Activated gamma-delta T cell (primary cell): ENCODE results near the gene SNAI3.
A peak's percentile ranks its signal among the peaks of the same experiment; 100 is the strongest.

Source experiments
- DNase-seq: peaks from one replicate; lab custom pipeline; 2025; lab: John Stamatoyannopoulos, UW

SNAI3 gene

DNA sequence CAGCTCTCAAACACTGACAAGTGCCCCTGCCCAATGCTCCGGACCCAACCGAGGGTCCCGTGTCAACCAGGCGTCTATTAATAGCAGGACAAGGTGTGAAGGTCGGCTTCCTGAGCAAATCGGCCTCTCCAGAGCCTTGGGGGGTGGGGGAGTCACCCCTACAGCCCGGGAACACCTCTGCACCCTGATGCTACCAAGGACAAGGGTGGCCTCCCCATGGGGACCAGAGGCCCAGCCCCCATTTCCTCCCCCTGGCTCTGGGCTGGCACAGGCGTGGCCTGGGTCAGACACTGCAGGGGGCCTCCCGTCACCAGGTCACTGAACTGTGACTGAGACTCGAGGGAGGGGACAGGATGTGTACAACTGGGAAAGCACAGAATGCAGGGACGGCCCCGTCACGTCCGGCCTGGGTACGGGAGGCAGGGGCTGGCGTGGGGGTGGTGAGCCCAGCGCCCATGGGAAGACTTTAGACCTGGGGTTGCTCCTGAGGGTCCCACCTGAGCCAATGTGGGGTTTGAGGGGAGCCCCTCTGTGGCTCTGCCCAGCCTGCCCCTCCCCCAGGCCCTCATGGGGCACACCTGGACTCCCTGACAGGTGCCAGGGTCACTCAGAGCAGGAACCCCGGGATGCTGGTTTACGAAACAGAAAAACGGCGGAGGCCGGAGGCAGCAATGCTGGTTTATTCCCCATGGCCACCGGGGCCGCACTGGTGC is 34.9 kb downstream of the SNAI3 start:
- DNase-seq: peak; percentile 57

DNA sequence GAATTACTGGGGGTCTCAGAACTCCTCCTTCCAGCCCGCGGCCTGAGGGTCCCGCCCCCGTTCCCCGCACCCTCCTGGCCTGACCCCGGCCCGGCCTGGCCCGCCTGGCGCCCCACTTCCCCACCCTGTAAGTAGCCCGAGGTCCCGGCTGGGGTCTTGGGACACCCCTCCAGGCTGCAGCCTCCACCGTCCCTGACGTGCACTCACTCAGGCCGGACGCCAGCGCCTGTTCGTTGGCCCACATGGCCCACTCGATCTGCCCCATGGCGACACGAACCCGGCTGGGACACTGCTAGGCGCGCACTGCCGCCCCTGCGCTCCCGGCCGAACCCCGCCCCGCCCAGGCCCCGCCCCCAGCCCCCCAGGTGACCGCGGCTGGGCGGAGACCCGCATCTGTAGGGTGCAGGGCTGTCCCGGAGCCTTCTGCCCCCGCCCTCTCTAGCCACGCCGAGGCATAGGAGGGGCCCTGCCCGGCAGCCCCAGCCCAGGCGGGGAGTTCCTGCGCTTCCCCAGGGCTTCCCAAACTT is 35.5 kb downstream of the SNAI3 start, which contains the start of gene CYBA:
CYBA (minus strand) TSS at position 305 of the 527 bp plus-strand sequence; CDS start at position 265, 40 bp downstream.
- peak; percentile 79 for DNase-seq

DNA sequence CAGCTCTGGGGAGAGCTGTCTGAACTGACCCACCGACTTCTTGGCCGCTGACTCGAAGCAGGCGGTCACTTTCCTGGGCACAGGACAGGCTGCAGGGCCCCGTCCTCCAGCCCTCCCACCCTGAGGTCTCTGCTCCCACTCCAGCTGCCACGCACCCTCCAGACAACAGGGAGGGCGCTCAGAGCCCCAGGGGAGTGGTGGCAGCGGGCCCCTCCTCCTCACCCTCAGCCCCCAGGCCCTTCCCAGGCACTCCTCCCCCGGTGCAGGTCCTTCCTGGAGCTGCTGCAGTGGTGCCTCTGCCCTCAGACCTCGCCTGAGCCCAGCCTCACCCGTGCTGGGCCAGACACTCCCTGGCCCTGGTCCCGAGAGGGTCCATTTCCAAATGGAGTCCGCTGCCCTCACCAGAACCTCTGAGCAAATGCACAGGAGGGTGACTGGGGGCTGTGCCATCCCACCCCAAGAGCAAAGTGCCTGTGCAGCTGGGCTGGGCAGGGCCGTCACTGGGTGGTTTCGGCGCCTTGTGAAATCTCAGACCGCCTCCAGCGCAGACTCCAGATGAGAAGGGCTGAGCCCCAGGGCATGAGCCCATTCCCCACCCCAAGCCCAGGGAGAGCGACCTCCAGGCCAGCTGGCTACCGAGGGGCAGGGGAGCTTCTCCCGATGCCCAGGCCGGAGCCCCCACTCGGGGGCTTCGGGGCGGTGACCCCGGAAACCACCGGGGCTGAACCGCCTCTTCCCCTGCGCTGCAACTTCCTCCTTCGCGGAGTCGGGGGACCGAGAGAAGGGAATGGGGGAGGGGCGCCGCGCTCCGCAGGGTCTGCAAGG is 36.2 kb downstream of the SNAI3 start:
- DNase-seq: no peak

DNA sequence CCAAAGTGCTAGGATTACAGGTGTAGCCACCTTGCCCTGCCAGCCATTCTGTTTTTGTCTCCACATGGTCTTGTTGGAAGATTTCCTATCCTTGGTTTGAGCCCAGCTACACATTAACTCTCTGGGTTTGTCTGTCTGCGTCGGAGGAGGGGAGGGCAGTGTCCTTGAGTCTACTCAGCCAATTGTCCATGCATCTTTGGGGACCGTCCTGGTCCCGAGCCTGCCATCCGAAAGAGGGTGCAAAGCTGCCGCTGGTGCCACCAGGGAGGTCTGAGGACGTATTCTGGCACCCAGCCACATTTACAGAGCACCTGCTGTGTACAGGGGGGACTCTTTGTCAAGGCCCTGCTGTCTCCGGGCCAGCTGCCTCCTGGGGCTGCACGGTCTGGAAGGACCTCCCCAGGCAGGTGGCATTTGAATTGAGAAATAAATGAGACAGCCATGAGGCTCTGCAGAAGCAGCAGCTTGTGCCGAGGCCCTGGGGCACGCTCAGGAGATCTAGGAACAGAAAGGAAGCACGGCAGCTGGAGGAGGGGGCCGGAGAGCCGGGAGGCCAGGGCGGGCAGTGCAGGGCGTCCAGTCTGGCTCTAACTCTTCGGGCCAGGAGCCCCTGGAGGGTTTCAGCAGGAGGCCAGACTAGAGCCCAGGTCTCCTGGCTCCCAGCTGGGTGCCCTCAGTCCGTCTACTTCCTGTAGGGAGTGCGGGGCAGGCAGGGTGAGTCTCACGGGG is 36.9 kb downstream of the SNAI3 start:
- no peak for DNase-seq

DNA sequence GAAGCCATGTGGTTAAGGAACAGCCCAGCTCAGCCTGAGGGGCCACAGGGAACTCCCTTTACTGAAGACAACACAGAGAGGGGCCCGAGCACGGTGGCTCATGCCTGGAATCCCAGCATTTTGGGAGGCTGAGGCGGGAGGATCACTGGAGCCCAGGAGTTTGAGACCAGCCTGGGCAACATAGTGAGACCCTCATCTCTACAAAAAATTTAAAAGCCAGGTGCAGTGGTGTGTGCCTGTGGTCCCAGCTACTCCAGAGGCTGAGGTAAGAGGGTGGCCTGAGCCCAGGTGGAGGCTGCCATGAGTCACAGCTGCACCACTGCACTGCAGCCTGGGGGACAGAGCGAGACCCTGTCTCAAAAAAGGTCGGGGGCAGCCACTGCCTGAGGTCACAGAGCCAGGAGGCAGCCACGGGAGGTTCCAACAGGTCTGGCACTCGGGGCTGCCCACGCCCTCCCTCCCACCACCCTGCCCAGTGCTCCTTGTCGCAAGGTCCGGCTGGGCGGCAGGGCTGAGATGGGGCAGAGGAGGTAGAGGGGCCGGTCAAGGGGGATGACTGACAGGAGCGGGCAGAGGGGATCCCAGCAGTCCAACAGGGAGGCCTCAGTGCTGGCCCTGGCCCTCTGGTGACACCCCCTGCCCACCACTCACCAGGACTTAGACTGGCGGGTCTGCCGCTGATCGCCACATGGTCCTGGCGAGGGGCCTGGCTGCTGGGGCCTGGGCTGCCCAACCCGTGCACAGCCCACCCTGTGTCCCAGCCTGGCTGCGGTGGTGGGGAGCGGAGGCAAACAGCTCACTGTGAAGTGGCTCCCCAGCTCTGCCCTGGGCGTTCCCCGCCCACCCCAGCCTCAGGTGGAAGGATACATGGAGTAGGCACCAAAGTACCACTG is 38.9 kb downstream of the SNAI3 start:
- no peak for DNase-seq

DNA sequence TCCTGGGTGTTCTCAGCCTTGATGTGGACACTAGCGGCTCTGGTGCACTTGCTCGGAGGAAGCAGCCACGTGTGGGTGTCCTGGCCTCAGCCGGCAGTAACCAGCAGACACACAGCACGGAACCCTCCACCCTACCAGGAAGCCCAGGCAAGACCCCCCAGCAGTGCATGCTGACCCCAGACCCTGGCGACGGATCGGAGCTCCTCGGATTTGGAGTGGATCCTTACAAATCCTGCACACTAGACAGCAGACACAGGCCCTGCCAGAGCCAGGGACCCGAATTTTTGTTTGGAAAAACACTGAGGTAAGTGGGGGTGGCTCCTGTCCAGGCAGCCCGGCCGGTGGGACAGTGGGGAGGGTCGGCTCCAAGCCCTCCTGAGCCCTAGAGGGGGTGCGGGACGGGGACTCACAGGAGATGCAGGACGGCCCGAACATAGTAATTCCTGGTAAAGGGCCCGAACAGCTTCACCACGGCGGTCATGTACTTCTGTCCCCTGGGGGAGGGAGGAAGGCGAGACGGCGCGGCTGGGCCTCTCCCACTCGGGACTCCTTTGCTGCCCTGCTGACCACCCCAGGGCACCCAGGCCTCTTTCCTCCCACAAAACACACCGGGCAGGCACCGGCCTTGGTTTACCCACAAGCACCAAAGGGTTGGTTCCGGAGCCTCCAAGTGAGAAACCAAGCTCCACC is 39.8 kb downstream of the SNAI3 start:
- DNase-seq: no peak

DNA sequence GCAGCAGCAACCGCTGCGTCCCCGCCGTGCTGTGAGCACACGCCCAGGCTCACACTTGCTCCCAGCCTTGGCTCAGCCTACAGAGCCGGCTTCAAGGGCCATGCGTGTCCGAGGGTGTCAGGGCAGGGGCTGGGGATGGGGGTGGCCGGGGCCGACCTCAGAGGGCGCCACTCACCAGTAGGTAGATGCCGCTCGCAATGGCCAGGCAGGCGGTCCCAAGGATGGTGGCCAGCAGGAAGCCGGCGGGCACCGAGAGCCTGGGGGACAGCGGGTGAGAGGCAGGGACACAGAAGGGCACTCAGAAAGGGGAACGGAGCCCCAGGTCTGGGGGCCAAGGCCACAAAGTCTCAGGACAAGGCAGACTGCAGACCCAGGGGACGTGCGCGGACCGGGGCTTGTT is 40.4 kb downstream of the SNAI3 start:
- DNase-seq: no peak

DNA sequence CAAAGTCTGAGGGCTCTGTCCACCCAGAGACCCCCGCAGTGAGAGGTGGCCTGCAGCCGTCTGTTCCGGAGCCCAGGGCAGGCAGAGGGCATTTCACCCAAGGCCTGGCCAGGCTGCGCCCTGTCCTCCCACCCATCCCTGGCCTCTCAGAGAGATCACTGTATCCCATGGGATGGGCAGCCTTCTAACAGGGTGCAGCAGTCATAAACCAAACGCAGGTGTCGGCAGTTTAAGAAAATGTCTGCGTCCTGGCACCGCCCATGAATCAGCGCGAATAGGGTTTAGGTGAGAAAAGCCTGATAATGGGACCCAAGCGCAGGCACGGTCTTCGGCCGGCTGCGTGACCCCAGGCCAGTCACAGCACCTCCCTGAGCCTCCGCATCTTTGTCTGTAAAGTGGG is 40.9 kb downstream of the SNAI3 start:
- DNase-seq: no peak

DNA sequence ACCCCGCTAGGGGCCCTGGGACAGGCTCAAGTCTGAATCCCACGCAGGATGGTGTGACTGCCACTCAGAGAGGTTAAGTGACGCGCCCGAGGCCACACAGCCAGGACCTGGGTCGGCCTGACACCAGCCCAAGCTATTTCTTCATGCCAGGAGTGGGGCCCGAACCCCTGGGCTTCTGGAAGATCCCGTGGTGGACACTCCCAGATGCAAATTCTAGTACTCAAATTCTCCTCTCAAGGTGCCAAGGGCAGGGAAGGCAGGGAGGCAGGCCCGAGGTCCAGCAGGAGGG is 42.7 kb downstream of the SNAI3 start:
- DNase-seq: no peak

DNA sequence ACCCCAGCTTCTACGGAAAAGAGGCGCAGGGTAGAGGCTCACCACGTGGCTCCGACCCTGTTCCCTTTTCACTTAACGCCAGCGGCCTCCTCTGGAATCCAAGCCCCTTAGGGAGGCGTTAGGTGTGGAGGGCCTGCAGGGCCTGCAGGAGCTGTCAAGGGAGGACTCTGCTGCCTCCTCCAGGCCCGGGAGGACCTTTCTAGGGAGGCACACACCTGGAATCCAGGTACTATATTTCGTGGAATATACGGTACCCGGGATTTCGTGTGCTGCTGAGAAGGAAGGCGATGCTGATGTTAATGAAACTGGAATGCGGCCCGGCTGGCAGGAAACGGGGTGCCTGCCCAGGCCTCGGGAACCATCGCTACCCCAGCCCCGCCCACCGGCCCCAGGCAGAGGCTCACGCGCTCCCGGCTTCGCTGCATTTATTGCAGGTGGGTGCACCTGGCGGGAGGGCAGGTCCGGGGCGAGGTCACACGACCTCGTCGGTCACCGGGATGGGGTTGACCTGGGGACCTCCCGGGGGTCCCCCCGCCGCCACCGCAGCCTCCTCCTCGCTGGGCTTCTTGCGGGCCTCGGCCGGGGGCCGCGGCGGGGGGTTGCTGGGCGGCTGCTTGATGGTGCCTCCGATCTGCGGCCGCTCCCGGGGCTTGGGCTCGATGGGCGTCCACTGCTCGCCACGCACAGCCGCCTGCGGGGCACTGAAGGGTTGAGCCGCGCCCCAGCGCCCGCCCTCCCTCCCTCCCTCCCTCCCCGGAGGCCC is 43.2 kb downstream of the SNAI3 start:
- no peak for DNase-seq

DNA sequence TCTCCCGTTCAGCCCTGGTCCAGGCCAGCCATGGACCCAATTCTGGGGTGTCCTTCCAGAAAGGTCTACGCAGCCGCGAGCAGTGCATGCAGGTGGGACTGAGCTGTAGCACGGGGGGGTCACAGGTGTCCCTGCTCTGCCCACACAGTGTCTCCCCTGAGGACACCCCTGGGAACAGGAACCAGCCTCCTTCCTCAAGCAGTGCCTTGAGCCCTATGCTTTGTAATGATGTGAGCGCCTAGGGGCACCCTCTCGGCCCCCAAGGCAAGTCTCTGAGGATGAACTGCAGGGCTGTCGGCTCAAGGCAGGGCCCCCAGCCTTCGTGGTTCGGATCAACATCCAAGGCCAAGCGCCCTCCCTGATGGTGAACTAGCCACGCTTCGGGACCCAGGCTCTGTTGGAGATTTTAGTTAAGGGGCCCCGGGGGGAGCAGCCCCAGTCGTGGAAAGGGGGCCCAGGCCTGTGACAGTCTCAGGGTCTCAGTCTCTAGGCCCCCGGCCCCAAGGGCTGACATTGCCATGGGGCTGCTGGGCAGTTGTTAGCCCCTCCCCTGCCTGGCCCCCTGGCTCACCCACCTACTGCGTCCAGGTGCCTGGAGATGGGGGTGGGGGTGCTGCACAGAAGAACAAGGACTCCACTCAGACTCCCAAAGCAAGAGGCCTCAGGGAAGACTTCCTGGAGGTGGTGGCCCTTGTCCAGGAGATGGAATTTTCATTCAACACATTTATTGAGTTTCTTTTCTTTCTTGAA is 45.6 kb downstream of the SNAI3 start:
- no peak for DNase-seq

DNA sequence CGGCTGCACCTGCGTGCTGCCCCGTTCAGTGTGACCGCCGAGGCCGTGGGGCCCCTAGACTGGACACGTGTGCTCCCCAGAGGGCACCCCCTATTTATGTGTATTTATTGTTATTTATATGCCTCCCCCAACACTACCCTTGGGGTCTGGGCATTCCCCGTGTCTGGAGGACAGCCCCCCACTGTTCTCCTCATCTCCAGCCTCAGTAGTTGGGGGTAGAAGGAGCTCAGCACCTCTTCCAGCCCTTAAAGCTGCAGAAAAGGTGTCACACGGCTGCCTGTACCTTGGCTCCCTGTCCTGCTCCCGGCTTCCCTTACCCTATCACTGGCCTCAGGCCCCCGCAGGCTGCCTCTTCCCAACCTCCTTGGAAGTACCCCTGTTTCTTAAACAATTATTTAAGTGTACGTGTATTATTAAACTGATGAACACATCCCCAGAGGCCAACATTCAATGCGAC is 46.2 kb downstream of the SNAI3 start:
- DNase-seq: no peak

DNA sequence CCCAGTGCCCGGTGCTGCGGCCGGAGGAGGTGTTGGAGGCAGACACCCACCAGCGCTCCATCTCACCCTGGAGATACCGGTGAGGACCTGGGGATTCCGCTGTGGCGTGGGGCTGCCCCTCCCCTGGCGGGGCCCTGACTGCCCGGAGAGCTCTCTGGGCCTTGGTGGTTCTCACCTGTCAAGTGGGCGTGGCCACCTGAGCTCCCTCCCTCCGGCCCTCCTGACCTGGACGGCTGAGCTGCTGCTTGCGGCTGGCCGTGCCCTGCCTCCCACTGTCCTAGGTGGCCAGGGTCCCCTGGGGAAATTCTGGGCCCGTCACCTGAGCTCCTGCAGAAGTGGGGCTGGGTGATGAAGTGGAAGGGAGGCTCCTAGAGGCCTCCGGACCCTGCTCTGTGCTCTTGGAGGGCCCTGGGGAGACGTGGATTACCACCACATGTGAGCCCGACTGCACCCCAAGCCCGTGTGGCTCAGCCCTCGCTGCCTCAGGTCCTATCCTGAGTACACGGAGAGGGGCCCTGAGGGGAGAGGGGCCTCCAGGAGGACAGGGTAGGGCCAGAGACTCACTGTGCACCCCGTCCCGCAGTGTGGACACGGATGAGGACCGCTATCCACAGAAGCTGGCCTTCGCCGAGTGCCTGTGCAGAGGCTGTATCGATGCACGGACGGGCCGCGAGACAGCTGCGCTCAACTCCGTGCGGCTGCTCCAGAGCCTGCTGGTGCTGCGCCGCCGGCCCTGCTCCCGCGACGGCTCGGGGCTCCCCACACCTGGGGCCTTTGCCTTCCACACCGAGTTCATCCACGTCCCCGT is 46.9 kb downstream of the SNAI3 start:
- DNase-seq: no peak

DNA sequence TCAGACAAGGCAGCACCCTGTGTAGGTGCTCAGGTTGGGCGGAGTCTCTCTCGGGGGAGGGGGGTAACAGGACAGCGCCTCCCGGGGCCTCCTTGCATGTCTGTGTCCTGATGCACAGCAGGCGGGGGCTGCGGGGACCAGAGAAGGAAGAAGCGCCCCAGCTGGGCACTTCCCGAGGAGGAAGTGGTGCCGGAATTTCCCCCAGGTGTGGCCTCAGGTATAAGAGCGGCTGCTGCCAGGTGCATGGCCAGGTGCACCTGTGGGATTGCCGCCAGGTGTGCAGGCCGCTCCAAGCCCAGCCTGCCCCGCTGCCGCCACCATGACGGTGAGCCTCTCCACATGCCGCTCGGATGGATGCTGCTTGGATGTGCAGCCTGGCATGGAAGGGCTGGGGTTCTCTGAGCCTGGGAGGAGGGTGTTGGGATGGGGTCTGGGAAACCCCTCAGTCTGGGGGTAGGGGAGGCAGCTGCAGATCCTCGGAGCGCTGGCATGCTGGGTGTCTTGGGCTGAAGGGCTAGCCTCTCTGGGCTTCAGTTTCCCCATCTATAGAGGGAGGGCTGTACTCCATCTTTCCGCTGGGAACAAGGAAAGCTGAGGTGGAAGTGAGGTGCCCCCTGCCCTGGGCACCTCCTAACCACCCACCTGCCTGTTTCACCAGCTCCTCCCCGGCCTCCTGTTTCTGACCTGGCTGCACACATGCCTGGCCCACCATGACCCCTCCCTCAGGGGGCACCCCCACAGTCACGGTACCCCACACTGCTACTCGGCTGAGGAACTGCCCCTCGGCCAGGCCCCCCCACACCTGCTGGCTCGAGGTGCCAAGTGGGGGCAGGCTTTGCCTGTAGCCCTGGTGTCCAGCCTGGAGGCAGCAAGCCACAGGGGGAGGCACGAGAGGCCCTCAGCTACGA is 47.7 kb downstream of the SNAI3 start, which contains the start of gene IL17C:
IL17C (plus strand) TSS at position 250 of the 908 bp plus-strand sequence; CDS start at position 320, 70 bp downstream.
- no peak for DNase-seq

DNA sequence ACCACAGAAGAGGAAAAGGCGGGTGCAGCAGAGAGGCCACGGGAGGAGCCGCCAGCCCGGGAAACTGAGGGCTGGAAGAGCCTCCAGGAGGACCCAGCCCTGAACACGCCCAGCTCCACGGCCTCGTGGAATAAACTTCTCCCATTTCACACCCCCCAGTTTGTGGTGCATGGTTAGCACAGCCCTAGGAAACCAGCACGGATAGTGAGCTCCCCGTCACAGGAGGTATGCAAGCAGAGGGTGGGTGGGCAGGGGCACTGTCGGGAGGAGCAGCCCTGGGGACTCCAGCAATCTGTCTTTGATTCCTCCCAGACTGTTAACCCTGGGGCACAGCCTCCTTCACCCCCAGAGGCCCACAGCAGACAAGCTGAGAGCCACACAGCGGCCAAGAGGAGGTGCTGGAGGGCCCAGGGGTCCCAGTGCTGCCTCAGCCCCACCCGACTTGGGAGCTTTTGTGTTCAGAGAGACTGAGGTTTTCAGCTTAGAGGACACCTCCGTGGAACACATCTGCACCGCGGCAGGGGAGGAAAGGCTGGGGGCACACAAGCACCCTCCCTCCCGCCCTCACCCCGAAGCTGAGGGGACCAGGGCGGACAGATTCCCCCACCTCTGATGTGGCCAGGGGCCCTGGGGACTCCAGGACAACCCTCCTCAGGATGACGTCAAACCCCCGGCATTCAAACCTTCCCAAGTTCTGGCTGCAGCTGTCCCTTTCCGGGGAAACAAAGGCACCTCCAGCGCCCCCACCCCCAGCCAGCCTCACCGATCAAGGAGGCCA is 49.6 kb downstream of the SNAI3 start:
- DNase-seq: peak; percentile 47

DNA sequence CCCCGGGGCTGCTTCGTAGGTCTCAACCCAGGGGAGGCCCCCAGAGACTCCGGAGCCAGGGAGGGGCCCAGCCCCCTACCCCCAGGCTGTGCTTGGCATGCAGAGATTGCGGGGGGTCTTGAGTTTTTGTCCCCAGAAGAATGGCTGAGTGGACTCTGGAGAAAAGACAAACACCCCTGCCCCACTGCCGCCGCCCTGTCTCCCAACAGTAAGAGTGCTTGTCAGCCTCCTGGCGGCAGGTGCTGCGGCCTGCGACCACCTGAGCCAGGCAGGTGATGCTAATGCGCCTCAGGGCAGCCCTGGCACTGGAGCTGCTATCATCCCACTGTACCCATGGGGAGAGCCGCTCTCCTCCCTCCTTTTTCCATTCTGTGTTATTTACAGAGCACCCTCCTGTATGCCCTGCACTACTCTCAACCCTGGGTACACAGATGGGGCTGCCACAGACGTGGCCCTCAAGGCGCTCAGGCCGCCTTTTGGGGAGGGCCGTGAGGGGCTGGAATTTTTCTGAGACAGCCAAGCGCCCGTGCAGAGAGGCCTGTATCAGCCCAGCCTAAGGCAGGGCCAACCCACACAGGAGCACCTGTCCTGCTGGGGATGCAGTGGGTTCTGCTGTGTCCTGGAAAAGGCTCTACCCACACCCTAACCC is 50.5 kb downstream of the SNAI3 start:
- no peak for DNase-seq
